Measurements from ENCODE around the gene CTXN1. TPM values are rescaled to one million over a fixed set of nuclear protein-coding genes. Genes with fewer than 3 reads are reported as not detected.

Gene CTXN1
- total and polyA plus RNA-seq, 9 donors, result 1.4 to 99.7 (median 5.4) TPM; not detected in 1

DNA sequence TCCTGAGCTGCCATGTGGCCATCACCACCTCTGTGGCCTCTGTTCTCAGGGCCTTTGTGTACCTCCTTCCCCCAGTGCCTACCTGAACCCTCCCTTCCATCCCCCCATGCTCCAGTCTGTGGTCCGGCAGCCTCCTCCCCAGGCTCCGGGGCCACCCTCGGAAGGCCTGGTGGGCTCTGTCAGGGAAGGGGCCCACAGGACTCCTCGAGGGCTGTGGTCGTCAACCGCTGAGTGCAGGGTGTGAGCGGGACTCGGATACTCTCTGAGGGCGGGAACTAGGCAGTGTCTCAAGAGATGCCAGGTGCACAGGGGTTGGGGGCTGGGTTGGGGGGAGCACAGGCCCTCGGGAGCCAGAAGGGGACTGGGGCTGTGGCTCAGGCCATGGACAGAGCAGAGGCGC lies 18.4 kb downstream of the CTXN1 start:
- WGBS, 3 donors, result 87 to 92% (median 90%) methylated on average over 11 of the region's 11 CpGs
- Histone ChIP-seq H3K4me3 (no peak overlapping the region), H3K9me3 (no peaks in the 10 kb centered on the region), H3K27me3 (no peaks in the 10 kb centered on the region), H3K27ac (no peak overlapping the region), H3K36me3 (no peaks in the 10 kb centered on the region), H3K4me1 (ENCODE audit: insufficient read depth) (peaks cover 13% of the 10 kb centered on the region)
- intact Hi-C loops (cut with DNase I), result no loop called here
- peak in 3 of 5 donors; percentile 22 to 35 (median 25) for DNase-seq
- no peak for TF ChIP-seq POLR2A (IDR thresholded peaks at IDR 0.05)
- TF ChIP-seq, protein P1, sequence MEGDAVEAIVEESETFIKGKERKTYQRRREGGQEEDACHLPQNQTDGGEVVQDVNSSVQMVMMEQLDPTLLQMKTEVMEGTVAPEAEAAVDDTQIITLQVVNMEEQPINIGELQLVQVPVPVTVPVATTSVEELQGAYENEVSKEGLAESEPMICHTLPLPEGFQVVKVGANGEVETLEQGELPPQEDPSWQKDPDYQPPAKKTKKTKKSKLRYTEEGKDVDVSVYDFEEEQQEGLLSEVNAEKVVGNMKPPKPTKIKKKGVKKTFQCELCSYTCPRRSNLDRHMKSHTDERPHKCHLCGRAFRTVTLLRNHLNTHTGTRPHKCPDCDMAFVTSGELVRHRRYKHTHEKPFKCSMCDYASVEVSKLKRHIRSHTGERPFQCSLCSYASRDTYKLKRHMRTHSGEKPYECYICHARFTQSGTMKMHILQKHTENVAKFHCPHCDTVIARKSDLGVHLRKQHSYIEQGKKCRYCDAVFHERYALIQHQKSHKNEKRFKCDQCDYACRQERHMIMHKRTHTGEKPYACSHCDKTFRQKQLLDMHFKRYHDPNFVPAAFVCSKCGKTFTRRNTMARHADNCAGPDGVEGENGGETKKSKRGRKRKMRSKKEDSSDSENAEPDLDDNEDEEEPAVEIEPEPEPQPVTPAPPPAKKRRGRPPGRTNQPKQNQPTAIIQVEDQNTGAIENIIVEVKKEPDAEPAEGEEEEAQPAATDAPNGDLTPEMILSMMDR (IDR thresholded peaks at IDR 0.05), result no peak
- no peak for TF ChIP-seq EP300 (IDR thresholded peaks at IDR 0.05)

DNA sequence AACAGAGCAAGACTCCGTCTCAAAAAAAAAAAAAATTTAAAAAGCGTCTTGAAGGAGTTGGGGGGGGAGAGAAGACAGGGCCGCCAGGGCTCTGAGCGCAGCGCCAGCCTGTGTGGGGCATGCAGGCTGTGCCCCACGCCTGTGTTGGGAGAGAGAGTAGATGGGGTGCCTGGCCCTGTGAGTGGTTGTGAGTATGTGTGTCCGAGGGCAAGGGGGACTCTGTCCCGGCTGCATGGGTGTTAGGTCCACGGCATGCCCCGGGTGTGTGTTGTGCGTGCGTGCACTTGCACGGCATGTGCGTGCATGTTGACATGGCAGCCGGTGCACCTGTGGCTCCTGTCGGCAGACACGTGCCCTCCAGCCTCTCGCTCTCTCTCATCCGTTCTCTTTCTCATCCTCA lies 18.8 kb downstream of the CTXN1 start:
- Histone ChIP-seq H3K9me3 (no peaks in the 10 kb centered on the region), H3K27ac (no peak overlapping the region), H3K36me3 (no peaks in the 10 kb centered on the region), H3K27me3 (no peaks in the 10 kb centered on the region), H3K4me1 (ENCODE audit: insufficient read depth) (peaks cover 13% of the 10 kb centered on the region), H3K4me3 (no peak overlapping the region)
- peak in 3 of 5 donors; percentile 19 to 34 (median 24) for DNase-seq
- 87 to 89% (median 88%) methylated on average over 19 of the region's 19 CpGs for WGBS, 3 donors
- intact Hi-C loops (cut with DNase I), result no loop called here
- no peak for TF ChIP-seq POLR2A (IDR thresholded peaks at IDR 0.05)
- TF ChIP-seq EP300 (IDR thresholded peaks at IDR 0.05), result no peak
- TF ChIP-seq, protein P1 (IDR thresholded peaks at IDR 0.05), result no peak

DNA sequence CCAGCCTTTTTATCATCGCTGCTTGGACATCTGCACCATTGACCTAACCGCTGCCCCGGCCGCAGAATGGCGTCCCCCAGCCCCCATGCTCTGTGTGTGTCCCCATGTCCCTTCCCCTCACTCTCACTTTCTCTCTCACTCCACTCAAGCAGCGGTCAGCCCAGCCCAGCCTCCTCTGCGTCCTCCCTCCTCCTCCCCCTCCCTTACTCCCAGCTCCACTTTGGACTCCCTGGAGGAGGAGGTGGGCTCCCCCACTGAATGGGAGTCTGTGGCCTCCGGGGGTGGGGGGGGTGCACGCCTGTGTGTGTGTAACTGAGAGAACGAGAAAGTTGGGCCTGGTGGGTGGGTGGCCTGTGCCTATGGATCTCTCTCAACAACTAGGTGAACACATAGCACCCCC lies 20.1 kb downstream of the CTXN1 start:
- no peak overlapping the region for H3K27ac ChIP-seq
- peaks cover 13% of the 10 kb centered on the region for H3K4me1 ChIP-seq (ENCODE audit: insufficient read depth)
- WGBS, 3 donors, result 70 to 81% (median 77%) methylated on average over 10 of the region's 10 CpGs
- TF ChIP-seq, protein P1 (IDR thresholded peaks at IDR 0.05), result no peak
- TF ChIP-seq EP300 (IDR thresholded peaks at IDR 0.05) (no peak), POLR2A (IDR thresholded peaks at IDR 0.05) (no peak)
- no peaks in the 10 kb centered on the region for H3K27me3 ChIP-seq
- H3K36me3 ChIP-seq, result no peaks in the 10 kb centered on the region
- DNase-seq, result peak in 3 of 5 donors; percentile 30 to 43 (median 33)
- H3K9me3 ChIP-seq, result no peaks in the 10 kb centered on the region
- no peak overlapping the region for H3K4me3 ChIP-seq
- intact Hi-C loops (cut with DNase I), result no loop called here

DNA sequence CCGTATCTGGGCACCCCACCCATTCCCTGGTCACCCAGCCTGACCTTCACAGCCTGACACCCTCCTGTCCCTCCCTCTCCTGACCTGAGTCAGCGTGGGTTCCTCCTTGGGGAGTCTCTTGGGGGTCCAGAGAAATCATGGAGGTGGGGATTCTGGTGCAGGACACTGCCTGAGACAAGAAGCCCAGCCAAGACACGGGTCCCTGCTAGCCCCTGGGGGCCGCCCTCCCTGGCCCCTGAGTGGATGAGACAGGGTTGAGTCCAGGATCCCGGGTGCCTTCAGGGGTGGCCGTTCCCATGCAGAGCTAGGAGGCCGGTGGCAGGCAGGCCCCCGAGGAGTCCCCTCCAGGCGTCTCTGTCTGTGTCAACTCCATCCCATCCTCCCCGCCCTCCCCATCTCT lies 20.7 kb downstream of the CTXN1 start:
- intact Hi-C loops (cut with DNase I), result no loop called here
- H3K36me3 ChIP-seq, result no peaks in the 10 kb centered on the region

More for the DNA sequence above, 20.7 kb downstream of the CTXN1 start:
- Histone ChIP-seq H3K4me3 (no peak overlapping the region), H3K4me1 (ENCODE audit: insufficient read depth) (peaks cover 13% of the 10 kb centered on the region), H3K27ac (no peak overlapping the region), H3K9me3 (no peaks in the 10 kb centered on the region), H3K27me3 (no peaks in the 10 kb centered on the region)
- TF ChIP-seq, protein P1 (IDR thresholded peaks at IDR 0.05), result no peak
- no peak for TF ChIP-seq EP300 (IDR thresholded peaks at IDR 0.05)
- TF ChIP-seq POLR2A (IDR thresholded peaks at IDR 0.05), result no peak
- DNase-seq, result peak in 3 of 5 donors; percentile 33 to 52 (median 45)
- 56 to 64% (median 57%) methylated on average over 10 of the region's 10 CpGs for WGBS, 3 donors
